MM.1S (cell line): ENCODE measurements around the gene PTPRN2.

Source experiments
- DNase-seq: peaks from one replicate; pipeline ENCODE4 v3.0.0-alpha.2; 2015
- H2AFZ ChIP-seq: fragments of 300-600 bp; sonication (generic); 2 replicates; pipeline ENCODE4 v1.6.0; 2016; ENCODE audit warnings: antibody characterized with exemption, low read length
- H3F3A ChIP-seq: fragments of 300-600 bp; sonication (generic); 2 replicates; pipeline ENCODE4 v1.6.1; 2016; ENCODE audit warnings: mild to moderate bottlenecking, antibody characterized with exemption, low read length, moderate library complexity, mixed read lengths; ENCODE audit not compliant: insufficient read depth
- H3K27ac ChIP-seq: fragments of 300-600 bp; sonication (generic); 2 replicates; pipeline ENCODE4 v1.5.1; 2016; ENCODE audit warnings: mild to moderate bottlenecking, low read length
- H3K27me3 ChIP-seq: fragments of 300-600 bp; sonication (generic); replicated peaks from 2 replicates; pipeline ENCODE4 v1.6.0; 2016; ENCODE audit warnings: low read length; ENCODE audit not compliant: insufficient read depth
- H3K36me3 ChIP-seq: fragments of 300-600 bp; sonication (generic); replicated peaks from 2 replicates; pipeline ENCODE4 v1.6.1; 2016; ENCODE audit warnings: mild to moderate bottlenecking, low read length, mixed read lengths; ENCODE audit not compliant: insufficient read depth
- H3K4me1 ChIP-seq: fragments of 300-600 bp; sonication (generic); 2 replicates; pipeline ENCODE4 v1.6.1; 2016; ENCODE audit warnings: low read length, mixed read lengths
- H3K4me2 ChIP-seq: fragments of 300-600 bp; sonication (generic); 2 replicates; pipeline ENCODE4 v1.6.0; 2016; ENCODE audit warnings: low read depth, low read length
- H3K4me3 ChIP-seq: fragments of 300-600 bp; sonication (generic); 2 replicates; pipeline ENCODE4 v1.5.1; 2016; ENCODE audit warnings: low read length, mixed read lengths
- H3K79me2 ChIP-seq: fragments of 300-600 bp; sonication (generic); 2 replicates; pipeline ENCODE4 v1.6.1; 2016; ENCODE audit warnings: mixed run types, low read length, mixed read lengths
- H3K9ac ChIP-seq: fragments of 300-600 bp; sonication (generic); 2 replicates; pipeline ENCODE4 v1.6.1; 2016; ENCODE audit warnings: low read length, mixed read lengths
- H3K9me2 ChIP-seq: fragments of 300-600 bp; sonication (generic); replicated peaks from 2 replicates; pipeline ENCODE4 v1.6.1; 2016; ENCODE audit warnings: mild to moderate bottlenecking, low read length, mixed read lengths; ENCODE audit not compliant: insufficient read depth
- H3K9me3 ChIP-seq: fragments of 300-600 bp; sonication (generic); replicated peaks from 2 replicates; pipeline ENCODE4 v1.6.1; 2016; ENCODE audit warnings: mild to moderate bottlenecking, low read length, mixed read lengths; ENCODE audit not compliant: insufficient read depth
- H4K20me1 ChIP-seq: fragments of 300-600 bp; sonication (generic); 2 replicates; pipeline ENCODE4 v1.6.1; 2016; ENCODE audit warnings: mild to moderate bottlenecking, low read length, moderate library complexity, mixed read lengths; ENCODE audit not compliant: insufficient read depth
- EZH2 ChIP-seq: fragments of 300-600 bp; sonication (generic); optimal IDR thresholded peaks from 2 replicates; pipeline ENCODE3; 2017; ENCODE audit warnings: low read depth, mild to moderate bottlenecking, antibody characterized with exemption, low read length, mixed read lengths
- EZH2phosphoT487 ChIP-seq: fragments of 300-600 bp; sonication (generic); IDR thresholded peaks from 2 replicates; pipeline ENCODE4 v1.6.1; 2018; ENCODE audit warnings: antibody characterized with exemption, low read length
- TF ChIP-seq, protein P1 (sequence below): fragments of 300-600 bp; sonication (generic); IDR thresholded peaks from 2 replicates; pipeline ENCODE4 v1.5.1; 2016; ENCODE audit warnings: antibody characterized with exemption, low read length, mixed read lengths

The PTPRN2 gene

DNA sequence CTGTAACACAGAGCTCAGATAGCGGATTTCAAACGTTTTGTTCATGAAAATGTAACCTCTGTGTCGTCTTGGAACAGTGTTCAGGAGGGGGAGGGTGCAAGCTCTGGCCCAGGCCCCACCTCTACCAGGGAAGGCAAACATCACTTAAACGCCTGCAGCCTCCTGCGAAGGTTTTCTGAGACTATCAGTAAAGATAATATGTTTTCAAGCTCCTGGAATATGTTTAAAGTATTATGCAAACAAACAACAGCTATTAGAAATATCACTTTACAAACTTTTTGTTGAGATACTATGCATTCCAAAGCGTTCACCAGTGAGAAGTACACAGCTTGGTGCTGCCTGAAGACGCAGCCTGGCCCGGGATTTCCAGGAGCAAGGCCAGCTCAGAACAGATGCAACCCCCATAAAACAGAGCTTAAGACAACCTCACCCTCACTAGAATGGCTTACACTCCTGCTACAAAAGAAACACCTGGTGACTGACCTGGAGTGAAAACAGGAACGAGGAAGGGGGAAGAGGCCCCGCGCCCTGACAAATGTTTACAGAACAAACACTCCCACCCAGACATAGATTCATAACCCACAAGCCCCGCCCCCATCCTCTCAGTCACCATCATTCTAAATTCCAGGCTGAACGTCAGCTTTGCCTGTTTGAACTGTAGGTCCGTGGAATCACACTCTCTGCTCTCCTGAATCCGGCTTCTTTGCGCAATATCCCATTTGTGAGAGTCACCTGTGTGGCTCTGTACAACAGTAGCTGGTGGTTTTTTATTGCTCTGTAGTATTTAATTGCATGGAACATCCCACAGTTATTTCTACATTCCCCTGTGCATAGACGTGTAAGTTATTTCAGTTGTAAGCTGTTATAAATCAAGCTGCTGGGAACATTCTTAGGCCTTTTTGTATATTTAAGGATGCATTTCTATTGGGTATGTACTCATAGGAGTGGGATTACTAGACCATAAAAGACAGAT lies 155.0 kb downstream of the PTPRN2 start:
- Histone ChIP-seq H3K9me2 (no peaks in the 10 kb centered on the region), H3K4me1 (no peaks in the 10 kb centered on the region), H4K20me1 (no peaks in the 10 kb centered on the region), H3F3A (no peaks in the 10 kb centered on the region), H2AFZ (no peak overlapping the region), H3K9me3 (no peaks in the 10 kb centered on the region), H3K4me2 (no peak overlapping the region), H3K36me3 (no peaks in the 10 kb centered on the region), H3K79me2 (no peaks in the 10 kb centered on the region), H3K9ac (no peak overlapping the region), H3K4me3 (no peak overlapping the region), H3K27ac (no peak overlapping the region), H3K27me3 (peaks cover 91% of the 10 kb centered on the region)
- TF ChIP-seq EZH2 (no peak), EZH2phosphoT487 (no peak)
- TF ChIP-seq, protein P1, sequence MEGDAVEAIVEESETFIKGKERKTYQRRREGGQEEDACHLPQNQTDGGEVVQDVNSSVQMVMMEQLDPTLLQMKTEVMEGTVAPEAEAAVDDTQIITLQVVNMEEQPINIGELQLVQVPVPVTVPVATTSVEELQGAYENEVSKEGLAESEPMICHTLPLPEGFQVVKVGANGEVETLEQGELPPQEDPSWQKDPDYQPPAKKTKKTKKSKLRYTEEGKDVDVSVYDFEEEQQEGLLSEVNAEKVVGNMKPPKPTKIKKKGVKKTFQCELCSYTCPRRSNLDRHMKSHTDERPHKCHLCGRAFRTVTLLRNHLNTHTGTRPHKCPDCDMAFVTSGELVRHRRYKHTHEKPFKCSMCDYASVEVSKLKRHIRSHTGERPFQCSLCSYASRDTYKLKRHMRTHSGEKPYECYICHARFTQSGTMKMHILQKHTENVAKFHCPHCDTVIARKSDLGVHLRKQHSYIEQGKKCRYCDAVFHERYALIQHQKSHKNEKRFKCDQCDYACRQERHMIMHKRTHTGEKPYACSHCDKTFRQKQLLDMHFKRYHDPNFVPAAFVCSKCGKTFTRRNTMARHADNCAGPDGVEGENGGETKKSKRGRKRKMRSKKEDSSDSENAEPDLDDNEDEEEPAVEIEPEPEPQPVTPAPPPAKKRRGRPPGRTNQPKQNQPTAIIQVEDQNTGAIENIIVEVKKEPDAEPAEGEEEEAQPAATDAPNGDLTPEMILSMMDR: no peak
- DNase-seq: no peak

DNA sequence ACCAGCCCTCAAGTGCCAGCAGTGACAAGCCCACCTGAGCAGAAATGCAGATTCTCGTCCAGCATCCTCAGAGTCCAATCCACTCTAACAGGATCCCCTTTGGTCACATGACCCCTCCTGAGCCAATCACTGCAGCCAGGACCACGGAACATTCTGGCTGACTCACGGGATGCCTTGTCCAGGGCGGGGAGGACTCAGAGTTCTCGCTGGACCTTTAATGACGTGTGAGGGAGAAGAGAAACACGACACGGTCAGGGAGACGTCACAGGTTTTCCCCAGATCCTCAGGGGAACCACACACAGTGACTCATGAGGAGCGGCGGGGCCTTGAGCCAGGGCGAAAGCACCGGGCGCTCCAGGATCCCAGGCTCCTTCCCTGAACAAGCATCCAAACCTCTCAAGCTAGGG lies 155.7 kb downstream of the PTPRN2 start:
- Histone ChIP-seq H4K20me1 (no peaks in the 10 kb centered on the region), H3K36me3 (no peaks in the 10 kb centered on the region), H3K79me2 (no peaks in the 10 kb centered on the region), H3K9me3 (no peaks in the 10 kb centered on the region), H3F3A (no peaks in the 10 kb centered on the region), H3K9ac (no peak overlapping the region), H3K4me1 (no peaks in the 10 kb centered on the region), H3K4me2 (no peak overlapping the region), H2AFZ (no peak overlapping the region), H3K27me3 (peaks cover 84% of the 10 kb centered on the region), H3K27ac (no peak overlapping the region), H3K4me3 (no peak overlapping the region), H3K9me2 (no peaks in the 10 kb centered on the region)
- TF ChIP-seq, protein P1: no peak
- no peak for TF ChIP-seq EZH2phosphoT487
- no peak for TF ChIP-seq EZH2
- DNase-seq: no peak

DNA sequence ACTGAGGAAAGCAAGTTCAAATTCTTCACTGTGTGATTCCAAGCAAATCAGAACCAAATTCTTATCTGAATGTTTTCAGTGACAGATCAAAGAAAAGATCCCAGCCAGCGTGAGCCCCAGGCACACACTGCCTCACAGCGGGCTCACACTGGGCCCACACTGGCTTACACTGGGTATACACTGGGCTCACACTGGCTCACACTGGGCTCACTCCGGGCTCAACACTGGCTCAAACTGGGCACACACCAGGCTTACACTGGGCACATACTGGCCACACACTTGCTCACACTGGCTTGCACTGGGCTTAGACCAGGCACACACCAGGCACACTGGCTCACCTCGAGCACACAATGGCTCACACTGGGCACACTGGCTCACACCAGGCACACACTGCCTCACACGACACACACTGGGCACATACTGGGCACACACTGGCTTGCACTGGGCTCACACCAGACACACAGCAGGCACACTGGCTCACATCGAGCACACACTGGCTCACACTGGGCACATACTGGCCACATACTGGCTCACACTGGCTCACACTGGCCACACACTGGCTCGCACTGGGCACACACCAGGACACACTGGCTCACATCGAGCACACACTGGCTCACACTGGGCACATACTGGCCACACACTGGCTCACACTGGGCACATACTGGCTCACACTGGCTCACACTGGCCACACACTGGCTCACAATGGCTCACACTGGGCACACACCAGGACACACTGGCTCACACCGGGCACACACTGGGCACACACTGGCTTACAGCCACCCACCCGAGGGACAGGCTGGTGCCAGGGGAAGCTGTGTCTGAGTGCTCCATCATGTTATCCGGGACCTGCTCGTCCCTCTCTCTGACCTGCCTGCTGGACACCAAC lies 156.3 kb downstream of the PTPRN2 start:
- peaks cover 78% of the 10 kb centered on the region for H3K27me3 ChIP-seq
- no peak overlapping the region for H3K9ac ChIP-seq
- H3K36me3 ChIP-seq: no peaks in the 10 kb centered on the region
- no peak overlapping the region for H3K4me2 ChIP-seq
- no peaks in the 10 kb centered on the region for H3K79me2 ChIP-seq
- no peak overlapping the region for H3K4me3 ChIP-seq
- no peaks in the 10 kb centered on the region for H3K9me3 ChIP-seq
- H4K20me1 ChIP-seq: no peaks in the 10 kb centered on the region
- no peak overlapping the region for H3K27ac ChIP-seq
- no peak for TF ChIP-seq EZH2phosphoT487
- no peak overlapping the region for H2AFZ ChIP-seq
- no peaks in the 10 kb centered on the region for H3F3A ChIP-seq
- no peak for DNase-seq
- no peaks in the 10 kb centered on the region for H3K9me2 ChIP-seq
- no peaks in the 10 kb centered on the region for H3K4me1 ChIP-seq
